Activated CD4-positive, alpha-beta T cell treated with anti-CD3 and anti-CD28 coated beads, Interleukin-2, amount 50 U/mL, for 24 hours (primary cell): ENCODE measurements around the gene WNT5A.

Source experiments
- DNase-seq, 2 donors: peaks; one replicate each; pipeline ENCODE4 v3.0.0-alpha.2; 2020; ENCODE audit warnings: low read depth in 1 of 2, low spot score in 1 of 2

WNT5A gene

GRCh38 chr3:55486857-55487380, at the start of gene WNT5A:
WNT5A (minus strand) TSS chr3:55487306; CDS start chr3:55486985, 321 bp downstream.
- DNase-seq: no peak

- DNase-seq: no peak
Measured at GRCh38 chr3:55534876-55535275, 47.8 kb upstream of the WNT5A start.

GRCh38 chr3:55532806-55533205, 45.7 kb upstream of the WNT5A start:
- no peak for DNase-seq

- DNase-seq: no peak
Measured at GRCh38 chr3:55531321-55531720, 44.2 kb upstream of the WNT5A start.

GRCh38 chr3:55527361-55527760, 40.3 kb upstream of the WNT5A start:
- no peak for DNase-seq

GRCh38 chr3:55526332-55527030, 39.4 kb upstream of the WNT5A start:
- no peak for DNase-seq

- no peak for DNase-seq
Measured at GRCh38 chr3:55525436-55525835, 38.3 kb upstream of the WNT5A start.

GRCh38 chr3:55524565-55525244, 37.6 kb upstream of the WNT5A start:
- DNase-seq: no peak

GRCh38 chr3:55523471-55523870, 36.4 kb upstream of the WNT5A start:
- no peak for DNase-seq

- no peak for DNase-seq
Measured at GRCh38 chr3:55521738-55522421, 34.8 kb upstream of the WNT5A start.

- DNase-seq: no peak
Measured at GRCh38 chr3:55521064-55521737, 34.1 kb upstream of the WNT5A start.

GRCh38 chr3:55519019-55519418, 31.9 kb upstream of the WNT5A start:
- no peak for DNase-seq

GRCh38 chr3:55518451-55518850, 31.3 kb upstream of the WNT5A start:
- no peak for DNase-seq

GRCh38 chr3:55516392-55517030, 29.4 kb upstream of the WNT5A start:
- no peak for DNase-seq

GRCh38 chr3:55515550-55516246, 28.6 kb upstream of the WNT5A start:
- DNase-seq: no peak

GRCh38 chr3:55514962-55515361, 27.9 kb upstream of the WNT5A start:
- no peak for DNase-seq

GRCh38 chr3:55512571-55513343, 25.7 kb upstream of the WNT5A start:
- DNase-seq: no peak

- DNase-seq: no peak
Measured at GRCh38 chr3:55511895-55512570, 24.9 kb upstream of the WNT5A start.

- DNase-seq: no peak
Measured at GRCh38 chr3:55508335-55508734, 21.2 kb upstream of the WNT5A start.
